GM12875 (cell line): ENCODE results near the gene ESRP2.

Source experiments
- H3K4me3 ChIP-seq: one replicate; pipeline ENCODE4 v1.5.1; 2011; ENCODE audit warnings: low read depth, low read length, control low read depth
- CTCF ChIP-seq: IDR thresholded peaks from 2 replicates; pipeline ENCODE4 v1.5.1; 2011; ENCODE audit warnings: low read depth, mild to moderate bottlenecking, control low read depth, inconsistent platforms, low read length, moderate library complexity, borderline replicate concordance; ENCODE audit not compliant: insufficient read depth

ESRP2 gene

GRCh38 chr16:68235887-68236136 lies at the start of gene ESRP2:
Gene ESRP2, minus strand, starts transcription at chr16:68236127. Its CDS starts 82 bp downstream, at chr16:68236045.
- peak within 1 kb of the TSS; percentile 51 for H3K4me3 ChIP-seq

GRCh38 chr16:68285683-68286082 lies 49.8 kb upstream of the ESRP2 start:
- no peak for TF ChIP-seq CTCF
- H3K4me3 ChIP-seq, result no peak overlapping the region

More at GRCh38 chr16:68235887-68236136, at the start of gene ESRP2:
- no peak for TF ChIP-seq CTCF

GRCh38 chr16:68284847-68285246 lies 48.9 kb upstream of the ESRP2 start:
- H3K4me3 ChIP-seq, result no peak overlapping the region
- no peak for TF ChIP-seq CTCF

- no peak for TF ChIP-seq CTCF
- H3K4me3 ChIP-seq, result no peak overlapping the region
Observed at GRCh38 chr16:68283801-68284598, 48.1 kb upstream of the ESRP2 start.

- H3K4me3 ChIP-seq, result no peak overlapping the region
Observed at GRCh38 chr16:68283346-68283745, 47.4 kb upstream of the ESRP2 start.

GRCh38 chr16:68282064-68282452 lies 46.1 kb upstream of the ESRP2 start:
- TF ChIP-seq CTCF, result no peak
- no peak overlapping the region for H3K4me3 ChIP-seq

More at GRCh38 chr16:68283346-68283745, 47.4 kb upstream of the ESRP2 start:
- no peak for TF ChIP-seq CTCF

GRCh38 chr16:68281368-68282063 lies 45.6 kb upstream of the ESRP2 start:
- no peak overlapping the region for H3K4me3 ChIP-seq
- TF ChIP-seq CTCF, result no peak
